ENCODE data around the gene PTTG1IP2. TPM values are rescaled to one million over a fixed set of nuclear protein-coding genes. Genes with fewer than 3 reads are reported as not detected.

The PTTG1IP2 gene
- not detected in 2 replicates for total RNA-seq (2014; rRNA removed; shearing (Covaris generic))

DNA sequence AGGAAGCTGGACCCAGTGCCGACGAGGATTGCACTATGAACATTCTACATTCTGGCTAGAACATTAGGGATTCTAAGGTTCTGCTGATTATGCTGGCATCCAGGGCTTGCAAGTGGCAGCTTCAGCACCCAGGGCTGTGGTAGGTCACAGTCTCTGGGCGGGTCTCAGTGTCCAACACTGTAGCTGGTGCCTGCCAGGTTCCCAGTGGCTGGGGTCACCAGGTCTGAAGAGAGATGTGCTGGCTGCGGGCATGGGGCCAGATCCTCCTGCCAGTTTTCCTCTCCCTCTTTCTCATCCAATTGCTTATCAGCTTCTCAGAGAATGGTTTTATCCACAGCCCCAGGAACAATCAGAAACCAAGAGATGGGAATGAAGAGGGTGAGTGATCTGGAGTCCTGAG, at the start of gene PTTG1IP2:
Gene PTTG1IP2 (plus strand): TSS at position 86 of the 400 bp plus-strand sequence. CDS start 148 bp downstream, at position 234.
- DNase-seq (ENCODE audit: low read depth): no peak

DNA sequence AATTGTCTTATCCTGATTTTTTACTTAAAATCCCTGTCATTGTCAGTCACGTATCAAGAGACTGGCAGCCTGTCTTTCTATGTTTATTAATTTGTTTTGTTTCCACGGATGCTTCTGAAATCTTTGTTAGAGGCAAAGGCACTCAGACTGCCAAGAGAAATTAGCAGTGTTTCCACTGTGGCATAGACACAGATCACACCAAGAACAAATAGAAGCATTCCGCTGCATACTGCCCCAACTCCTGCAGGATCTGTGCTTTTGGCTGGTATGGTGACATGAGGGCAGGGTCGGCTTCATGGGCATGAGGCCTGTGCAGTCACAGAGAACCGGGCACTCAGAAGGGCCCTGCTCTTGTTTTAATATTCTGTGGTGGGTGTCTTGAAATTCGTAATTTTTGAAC, 47.8 kb upstream of the PTTG1IP2 start:
- no peak for DNase-seq (ENCODE audit: low read depth)

DNA sequence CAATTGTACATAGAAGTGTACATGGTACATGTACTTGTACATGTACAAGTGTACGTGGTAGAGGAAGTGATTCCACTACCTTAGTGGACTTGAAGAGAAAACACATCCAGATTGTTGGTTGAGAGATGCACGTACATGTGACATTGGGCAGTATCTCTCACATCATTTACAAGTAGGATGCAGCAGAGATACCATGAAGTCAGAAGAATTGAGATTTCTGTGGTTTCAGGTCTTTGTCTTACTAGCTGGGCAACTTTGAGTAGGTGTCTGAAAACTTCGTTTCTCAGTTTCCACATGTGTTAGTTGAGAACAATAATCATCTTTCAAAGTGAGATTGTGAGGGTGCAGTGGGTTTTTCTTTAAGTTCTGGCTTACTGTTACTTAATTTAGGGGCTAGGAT, 44.7 kb upstream of the PTTG1IP2 start:
- no peak for DNase-seq (ENCODE audit: low read depth)

DNA sequence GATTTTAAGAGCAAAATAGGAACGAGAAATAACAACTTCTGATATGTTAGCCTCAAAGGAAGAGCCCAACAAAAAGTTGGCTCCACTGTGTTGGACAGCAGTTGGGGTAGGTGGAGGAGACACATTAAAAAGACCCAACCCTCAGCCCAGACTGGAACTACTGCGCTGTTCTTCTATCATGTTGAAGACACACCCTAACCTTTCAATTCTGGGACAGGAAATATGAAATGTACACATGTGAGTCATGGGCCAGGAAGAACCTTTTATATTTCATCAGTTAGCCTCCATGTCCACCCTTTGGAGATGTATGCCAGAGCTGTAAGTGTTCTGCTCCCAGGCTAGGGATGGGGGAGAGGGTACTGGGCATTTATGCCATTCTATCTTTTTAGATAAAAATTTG, 44.1 kb upstream of the PTTG1IP2 start:
- peak; percentile 19 for DNase-seq (ENCODE audit: low read depth)

DNA sequence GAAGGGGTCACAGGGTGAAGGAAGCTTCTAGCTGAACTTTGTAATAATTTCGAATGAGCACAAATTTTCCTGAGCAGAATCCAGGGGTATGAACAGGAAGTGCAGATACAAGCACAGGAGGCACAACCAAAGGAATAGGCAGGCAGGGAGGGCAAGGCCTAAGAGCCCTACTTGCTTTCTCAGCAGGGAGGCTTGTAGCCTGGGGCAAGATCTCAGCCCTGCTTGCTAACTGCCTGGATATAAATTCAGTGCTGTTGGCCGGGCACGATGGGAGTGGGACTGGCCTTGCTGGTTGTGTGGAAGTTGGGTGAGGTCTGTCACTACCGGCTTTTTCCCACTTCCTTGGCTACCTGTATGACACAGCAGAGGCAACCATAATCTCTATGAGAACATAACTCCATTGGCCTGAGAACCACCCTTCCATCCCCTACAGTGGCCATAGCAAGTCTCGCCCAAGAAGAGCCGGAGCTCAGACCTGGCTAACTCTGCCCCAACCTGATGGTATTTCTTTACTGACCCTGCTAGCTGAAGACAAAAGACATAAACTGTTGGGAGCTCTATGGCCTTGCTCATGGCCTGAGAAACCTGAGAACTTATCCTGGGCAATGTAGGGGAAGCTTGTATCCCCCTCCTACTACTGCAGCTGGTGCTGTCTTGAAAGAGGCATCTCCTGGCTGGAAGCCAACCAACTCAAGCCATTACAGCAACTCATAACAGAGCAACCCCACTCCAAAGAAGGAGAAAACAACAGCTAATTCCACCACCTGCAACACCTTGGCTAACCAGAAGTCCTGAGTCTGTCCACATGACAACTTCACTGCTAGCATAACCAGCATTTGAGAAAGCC, 38.6 kb upstream of the PTTG1IP2 start:
- no peak for DNase-seq (ENCODE audit: low read depth)

DNA sequence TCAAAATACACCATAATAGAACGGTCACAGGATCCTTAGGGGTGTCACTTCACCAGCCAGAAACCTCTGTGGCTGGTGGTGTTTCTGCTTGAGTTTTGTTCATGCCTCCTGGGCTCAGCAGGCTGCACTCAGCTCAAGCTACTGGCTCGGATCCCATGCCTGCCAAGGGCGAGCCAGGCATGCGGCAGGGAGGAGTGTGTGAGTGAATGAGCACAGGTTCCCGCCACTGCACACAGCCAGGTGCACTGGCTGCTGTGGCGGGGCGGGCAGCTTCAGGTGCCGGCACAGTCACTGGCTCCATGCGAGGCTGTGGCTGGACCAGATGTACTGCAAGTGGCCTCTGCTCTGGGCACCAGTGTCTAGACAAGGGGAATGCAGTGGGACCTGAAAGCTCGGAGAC, 36.7 kb upstream of the PTTG1IP2 start:
- DNase-seq (ENCODE audit: low read depth): no peak

DNA sequence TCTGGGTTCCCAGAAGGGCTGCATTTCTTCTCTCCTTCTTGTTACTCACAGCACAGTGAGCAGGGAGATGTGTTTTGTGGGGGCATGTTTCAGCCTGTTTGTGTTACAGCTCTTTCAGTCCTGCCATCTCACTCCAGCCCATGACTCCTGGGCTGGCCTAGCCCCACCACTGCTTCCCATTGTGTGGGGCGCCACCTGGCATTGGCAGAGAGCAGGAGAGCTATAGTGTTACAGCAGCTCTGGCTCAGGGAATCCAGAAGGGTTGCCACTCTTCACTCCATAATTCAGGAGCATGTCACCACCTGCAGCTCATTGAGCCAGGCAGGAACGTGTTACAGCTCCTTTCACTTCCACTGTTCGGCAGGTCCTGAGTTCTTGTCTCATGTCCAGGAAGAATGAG, 36.2 kb upstream of the PTTG1IP2 start:
- DNase-seq (ENCODE audit: low read depth): no peak

DNA sequence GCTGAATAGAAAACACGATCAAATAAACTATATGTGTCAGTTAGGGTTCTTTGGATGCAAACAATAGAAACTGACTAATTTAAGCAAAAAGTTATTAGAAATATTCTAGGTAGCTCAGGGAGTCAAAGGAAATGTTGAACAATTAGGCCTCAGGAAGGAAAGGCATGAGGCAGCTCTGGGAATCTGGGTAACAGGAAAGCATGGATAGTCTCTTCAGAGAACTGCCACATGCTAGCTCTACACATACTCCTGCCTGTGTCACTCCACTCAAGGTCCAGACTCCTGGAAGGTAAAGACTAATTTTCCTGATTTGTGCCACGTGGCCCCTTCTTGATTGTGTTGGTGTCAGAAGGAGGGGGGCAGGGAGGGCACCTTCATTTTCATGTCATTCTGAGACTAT, 23.8 kb upstream of the PTTG1IP2 start:
- DNase-seq (ENCODE audit: low read depth): no peak

DNA sequence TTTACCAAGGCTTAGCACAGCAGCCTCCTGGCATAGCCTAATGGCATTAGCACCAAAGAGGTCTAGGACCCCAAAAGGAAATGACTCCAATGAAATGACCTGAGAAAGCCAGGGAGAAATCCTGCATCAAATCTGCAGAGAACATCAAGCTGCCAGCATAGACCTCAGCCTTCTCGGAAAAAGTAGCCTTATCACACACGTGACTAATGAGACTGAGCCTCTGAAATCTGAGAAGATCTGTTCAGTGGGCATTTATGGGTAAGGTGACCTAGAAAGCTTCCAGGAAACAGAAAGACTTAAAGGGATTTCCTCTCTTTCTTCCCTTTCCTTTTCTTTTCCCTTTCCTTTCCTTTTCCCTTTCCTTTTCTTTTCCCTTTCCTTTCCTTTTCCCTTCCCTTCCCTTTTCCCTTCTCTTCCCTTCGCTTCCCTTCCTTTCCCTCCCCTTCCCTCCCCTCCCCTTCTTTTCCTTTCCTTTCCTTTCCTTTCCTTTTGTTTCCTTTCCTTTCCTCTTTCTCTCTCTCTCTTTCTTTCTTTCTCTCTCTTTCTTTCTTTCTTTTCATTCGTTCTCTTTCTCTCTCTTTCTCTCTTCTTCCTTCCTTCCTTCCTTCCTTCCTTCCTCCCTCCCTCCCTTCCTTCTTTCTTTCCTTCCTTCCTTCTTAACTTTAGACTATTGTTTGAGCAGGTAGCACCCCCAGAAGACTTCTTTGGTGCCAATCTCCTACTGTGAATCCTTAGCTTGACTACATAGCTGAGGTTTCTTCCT, 23.1 kb upstream of the PTTG1IP2 start:
- no peak for DNase-seq (ENCODE audit: low read depth)

DNA sequence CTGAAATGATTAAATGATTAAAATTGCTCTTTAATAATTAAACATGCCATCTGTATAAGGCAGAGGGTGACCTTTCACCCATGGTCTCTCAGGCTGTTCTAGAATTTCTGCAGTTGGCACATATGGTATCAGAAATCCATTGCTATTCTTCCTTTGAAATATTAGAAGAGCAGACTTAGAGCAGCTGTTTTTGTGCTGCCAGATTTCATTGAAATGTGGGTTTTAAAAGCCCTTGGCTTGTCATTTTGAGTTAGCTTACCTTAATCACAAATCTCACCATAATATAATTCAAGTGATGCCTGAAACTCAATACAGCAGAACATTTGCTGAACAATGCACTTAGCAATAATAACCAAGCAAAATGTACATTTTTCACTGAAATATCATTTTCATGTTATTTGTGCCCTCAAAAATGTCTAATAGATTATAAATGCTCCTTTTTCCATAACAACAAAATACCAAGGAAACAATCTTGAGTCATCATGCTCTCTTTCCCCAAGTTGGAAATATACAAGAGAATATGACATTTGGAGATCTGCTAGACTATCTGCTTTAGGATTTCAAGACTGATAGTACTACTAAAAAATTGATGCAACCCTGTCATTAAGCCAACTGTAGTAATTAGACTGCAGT, 16.1 kb upstream of the PTTG1IP2 start:
- DNase-seq (ENCODE audit: low read depth): no peak

DNA sequence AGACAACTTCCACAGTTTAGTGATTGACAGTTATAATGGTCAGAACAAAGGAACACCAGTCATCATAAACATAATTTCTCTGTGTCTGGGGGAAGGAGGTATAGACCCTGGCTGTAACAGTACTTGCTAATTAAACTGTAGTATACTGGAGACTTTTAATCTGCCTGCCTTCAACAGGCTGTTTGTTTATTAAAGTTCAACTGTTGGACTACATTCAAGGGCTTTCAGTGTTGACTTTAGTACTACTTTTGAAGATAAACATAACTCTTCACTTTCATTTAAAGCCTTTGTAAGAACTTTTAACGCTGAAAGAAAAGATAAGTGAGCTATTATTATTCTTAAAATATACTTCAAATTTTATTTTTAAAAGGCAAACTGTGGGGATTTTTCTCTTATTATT, 15.5 kb upstream of the PTTG1IP2 start:
- DNase-seq (ENCODE audit: low read depth): no peak

DNA sequence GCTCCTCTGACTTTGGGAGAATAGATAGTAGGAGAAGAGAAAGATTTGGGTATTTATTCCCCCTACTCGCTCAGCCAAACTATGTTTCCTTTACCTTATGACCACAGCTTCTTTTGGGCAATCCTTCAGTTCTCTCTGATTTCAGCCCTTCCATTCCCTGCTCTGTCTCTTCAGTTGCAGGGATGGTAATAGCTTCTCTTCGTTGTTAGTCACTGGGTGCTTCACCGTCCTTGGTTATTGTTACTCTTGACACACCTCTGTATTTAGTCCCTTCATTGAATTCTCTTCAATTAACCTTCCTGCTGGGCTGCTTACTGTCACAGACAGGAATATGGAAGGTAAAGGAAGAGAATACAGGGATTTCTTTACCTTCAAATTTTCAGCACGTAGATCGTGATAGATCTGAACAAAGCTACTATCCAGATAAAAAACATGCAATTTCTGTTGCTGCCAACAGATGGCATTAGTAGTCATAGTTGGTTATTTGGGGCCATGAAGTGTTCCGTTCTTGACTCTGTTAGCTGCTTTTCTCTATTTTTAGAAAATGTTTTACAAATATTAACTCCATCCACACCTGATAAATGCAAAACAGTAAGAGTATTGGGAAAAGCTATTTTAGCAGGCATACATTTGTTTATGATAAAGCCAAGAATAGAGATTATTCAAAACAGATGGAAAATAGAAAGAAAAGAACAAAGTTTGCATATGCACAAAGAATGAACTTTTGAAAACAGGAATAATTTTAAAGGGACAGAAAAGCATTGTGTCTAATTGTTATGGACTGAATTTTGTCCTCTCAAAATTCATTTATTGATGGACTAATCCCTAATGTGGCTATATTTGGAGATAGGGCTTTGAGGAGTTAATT, 14.0 kb upstream of the PTTG1IP2 start:
- DNase-seq (ENCODE audit: low read depth): peak; percentile 31

DNA sequence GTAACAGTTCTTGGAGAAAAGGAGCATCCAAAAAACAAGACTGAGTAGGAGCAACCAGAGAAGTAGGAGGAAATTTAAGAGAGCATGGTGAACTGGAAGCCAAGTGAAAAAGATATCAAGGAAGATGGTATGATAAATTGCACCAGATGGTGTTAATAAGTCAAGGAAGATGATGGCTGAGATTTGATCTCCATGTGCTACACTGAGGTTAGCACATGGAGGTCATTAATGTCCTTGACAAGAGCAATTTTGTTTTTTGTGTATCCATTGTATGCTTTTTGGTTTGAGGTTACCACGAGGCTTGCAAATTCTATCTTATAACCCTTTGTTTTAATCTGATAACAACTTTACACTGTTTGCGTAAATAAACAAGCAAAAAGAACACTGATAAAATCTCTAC, 11.3 kb upstream of the PTTG1IP2 start:
- no peak for DNase-seq (ENCODE audit: low read depth)

DNA sequence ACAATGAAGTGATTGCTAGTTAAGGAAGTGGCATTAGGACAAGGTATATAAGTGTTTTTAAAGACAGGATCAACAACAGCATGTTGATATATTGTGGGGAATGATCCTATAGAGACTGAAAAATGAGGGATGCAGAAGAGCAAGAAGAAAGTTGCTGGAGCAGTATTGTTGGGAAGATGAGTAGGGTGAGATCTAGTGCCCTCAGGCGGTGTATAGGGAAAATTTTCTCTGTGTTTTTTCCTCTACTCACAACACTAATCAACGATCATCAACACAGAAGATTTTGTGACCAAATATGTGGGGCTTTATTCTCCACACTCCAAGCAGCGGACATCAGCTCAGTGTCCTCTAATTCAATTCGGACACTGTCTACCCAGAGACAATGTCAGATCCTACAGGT, 9.6 kb upstream of the PTTG1IP2 start:
- peak; percentile 7 for DNase-seq (ENCODE audit: low read depth)

DNA sequence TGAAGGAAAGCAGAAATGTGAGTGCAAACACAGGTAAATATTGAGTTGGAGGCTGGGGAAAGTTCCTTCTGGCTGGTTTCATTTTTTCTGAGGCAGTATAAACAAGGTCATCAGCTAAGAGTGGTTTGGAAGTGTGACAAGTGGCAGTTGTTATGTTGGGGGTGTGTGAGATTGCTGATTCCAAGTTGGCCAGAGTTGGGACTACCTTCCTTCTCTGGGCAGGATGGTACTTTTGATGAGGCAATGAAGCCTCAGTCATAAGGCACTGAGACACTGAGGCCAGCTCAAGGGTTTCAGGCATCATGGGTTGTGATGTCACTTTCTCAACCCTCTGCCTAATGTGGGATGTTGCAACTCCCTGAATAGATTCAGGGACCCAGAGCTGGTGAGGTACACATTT, 8.2 kb upstream of the PTTG1IP2 start:
- DNase-seq (ENCODE audit: low read depth): no peak

DNA sequence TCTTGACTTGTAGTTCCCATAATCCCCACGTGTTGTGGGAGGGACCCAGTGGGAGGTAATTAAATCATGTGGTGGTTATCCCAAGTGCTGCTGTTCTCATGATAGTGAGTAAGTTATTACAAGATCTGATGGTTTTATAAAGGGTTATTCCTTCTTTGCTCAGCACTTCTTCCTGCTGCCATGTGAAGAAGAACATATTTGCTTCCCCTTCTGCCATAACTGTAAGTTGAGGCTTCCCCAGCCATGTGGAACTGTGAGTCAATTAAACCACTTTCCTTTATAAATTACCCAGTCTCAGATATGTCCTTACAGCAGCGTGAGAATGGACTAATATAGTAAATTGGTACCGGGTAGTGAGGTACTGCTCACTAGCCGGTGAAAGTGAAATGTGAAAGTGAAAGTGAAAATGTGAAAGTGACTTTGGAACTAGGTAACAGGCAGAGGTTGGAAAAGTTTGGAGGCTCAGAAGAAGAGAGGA, 6.2 kb upstream of the PTTG1IP2 start:
- DNase-seq (ENCODE audit: low read depth): peak; percentile 37

DNA sequence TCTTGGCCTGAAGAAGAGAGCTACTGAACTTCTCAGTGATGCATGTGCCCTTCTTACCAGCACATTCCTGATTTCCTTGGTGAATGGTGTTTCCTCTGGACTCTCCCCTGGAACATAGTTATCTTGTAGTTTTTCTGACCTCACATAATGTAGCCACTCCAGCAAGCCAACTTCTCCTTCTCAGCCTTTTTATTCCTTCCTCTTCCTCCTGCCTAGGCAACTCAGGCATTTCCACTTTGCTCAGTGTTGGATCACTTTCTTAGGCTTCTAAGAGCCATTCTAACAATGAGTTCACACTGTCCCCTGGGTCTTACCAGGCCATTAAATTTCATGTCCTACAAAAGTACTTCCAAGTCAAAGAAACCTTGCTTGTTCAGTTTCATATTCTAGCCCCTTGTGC, 3.6 kb upstream of the PTTG1IP2 start:
- DNase-seq (ENCODE audit: low read depth): no peak

DNA sequence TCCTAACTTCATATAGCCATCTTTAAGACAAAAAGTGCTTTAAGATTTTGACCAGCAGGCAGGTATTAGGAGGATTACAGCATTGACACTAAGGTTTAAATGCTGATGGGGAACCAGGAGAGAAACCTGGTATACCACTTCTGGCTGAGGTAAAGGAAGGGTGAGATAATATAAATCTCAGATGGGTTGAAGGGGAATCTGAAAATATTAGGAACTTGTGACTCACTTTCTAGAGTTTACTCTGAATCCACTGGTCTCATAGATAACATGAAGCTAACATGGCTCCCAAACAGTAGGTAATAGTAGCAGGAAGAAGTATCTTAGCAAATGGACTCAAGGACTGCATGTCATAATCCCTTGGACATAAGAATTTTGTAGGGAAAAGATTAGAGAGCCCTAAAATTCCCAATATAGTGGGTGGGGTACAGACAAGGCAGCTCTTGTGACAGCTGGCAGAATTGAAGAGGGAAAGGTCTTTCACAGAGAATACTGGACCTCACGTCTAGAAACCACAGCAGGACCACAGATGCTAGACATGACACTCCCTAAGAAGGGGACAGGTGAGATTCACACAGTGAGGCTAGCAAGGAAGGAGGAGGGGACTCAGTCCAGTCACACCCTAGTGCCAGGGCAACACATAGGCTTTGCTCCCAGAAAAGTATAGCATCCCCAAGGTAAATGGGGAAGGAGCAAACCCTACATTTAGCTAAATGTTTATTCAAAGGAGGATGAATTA, 3.5 kb downstream of the PTTG1IP2 start:
- no peak for DNase-seq (ENCODE audit: low read depth)

DNA sequence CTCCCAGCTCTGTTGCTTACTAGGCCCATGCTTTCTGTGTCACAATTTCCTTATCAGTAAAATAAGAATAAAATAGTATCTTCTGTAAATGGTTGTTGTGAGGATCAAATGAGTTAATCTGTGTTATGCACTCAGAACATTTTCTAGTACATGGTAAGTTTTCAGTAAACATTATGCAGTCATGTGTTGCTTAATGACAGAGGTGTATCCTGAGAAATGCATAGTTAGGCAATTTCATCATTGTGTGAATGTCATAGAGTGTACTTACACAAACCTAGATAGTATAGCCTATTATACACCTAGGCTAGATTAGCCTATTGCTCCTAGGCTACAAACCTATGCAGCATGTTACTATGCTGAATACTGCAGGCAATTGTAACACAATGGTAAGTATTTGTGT, 4.4 kb downstream of the PTTG1IP2 start:
- no peak for DNase-seq (ENCODE audit: low read depth)

DNA sequence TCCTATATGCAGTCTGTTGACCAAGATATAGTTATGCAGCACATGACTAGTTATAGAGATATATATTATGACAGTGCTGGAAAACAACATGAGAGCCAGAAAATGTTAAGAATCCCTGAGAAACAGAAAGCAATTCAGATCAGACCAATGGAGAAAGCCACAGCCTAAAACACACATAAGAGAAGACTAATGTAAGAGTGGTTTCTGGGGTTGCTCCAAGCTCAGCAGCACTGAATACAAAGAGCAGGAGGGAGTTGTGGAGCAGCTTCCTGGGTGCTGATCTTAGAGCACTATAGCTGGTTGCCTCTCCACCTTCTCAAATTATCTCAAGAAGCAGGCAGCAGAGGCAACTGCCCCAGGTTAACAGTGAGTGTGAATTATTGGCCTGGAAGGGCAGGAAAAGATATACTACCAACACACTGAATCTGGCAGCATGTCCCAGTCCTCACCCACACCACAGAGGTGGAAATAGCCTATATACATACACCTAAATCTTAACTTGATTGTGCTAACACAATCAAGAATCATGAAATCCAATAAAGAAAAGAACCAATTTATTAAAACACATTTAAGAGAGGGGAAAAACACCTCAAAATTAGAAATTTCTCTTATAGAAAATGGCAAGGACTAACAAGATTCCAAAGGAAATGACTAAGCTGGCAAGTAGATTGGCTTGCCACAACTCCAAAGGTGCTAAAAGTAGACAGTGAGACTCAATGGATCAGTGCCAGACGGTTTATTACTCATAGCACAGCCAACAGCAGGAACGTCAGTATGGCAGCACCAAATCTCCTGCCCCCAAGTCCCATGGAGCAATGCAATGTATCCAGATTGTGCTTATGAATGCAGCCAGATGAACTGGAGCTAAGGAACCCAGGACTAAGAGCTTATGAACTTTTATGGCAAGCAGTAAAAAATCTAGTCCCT, 5.1 kb downstream of the PTTG1IP2 start:
- peak; percentile 91 for DNase-seq (ENCODE audit: low read depth)

All from Daoy (cell line).